ENCODE data around the gene CNDP2. TPM values are rescaled to one million over a fixed set of nuclear protein-coding genes. Genes with fewer than 3 reads are reported as not detected.

Gene CNDP2
- total RNA-seq, 1 donor from 2014 or later: 177 TPM

GRCh38 chr18:74512321-74513053, 16.3 kb downstream of the CNDP2 start:
- no peak for DNase-seq
- H3K4me1 Mint-ChIP-seq: peaks cover 3% of the 10 kb centered on the region
- no peaks in the 10 kb centered on the region for H3K27me3 Mint-ChIP-seq
- H3K4me3 Mint-ChIP-seq: no peak overlapping the region
- no peaks in the 10 kb centered on the region for H3K9me3 Mint-ChIP-seq
- peaks cover 64% of the 10 kb centered on the region for H3K36me3 Mint-ChIP-seq (ENCODE audit: low read depth)
- intact Hi-C loops (cut with micrococcal nuclease): no loop called here
- no peak overlapping the region for H3K27ac Mint-ChIP-seq

GRCh38 chr18:74513149-74513882, 17.2 kb downstream of the CNDP2 start:
- Mint-ChIP-seq H3K27ac (no peak overlapping the region), H3K27me3 (no peaks in the 10 kb centered on the region), H3K4me3 (no peak overlapping the region), H3K9me3 (no peaks in the 10 kb centered on the region), H3K36me3 (ENCODE audit: low read depth) (peaks cover 64% of the 10 kb centered on the region), H3K4me1 (no peaks in the 10 kb centered on the region)
- intact Hi-C loops (cut with micrococcal nuclease): no loop called here
- no peak for DNase-seq

- Mint-ChIP-seq H3K27ac (no peak overlapping the region), H3K4me1 (no peaks in the 10 kb centered on the region), H3K36me3 (ENCODE audit: low read depth) (peaks cover 61% of the 10 kb centered on the region), H3K27me3 (no peaks in the 10 kb centered on the region), H3K9me3 (no peaks in the 10 kb centered on the region), H3K4me3 (no peak overlapping the region)
- intact Hi-C loops (cut with micrococcal nuclease): no loop called here
- no peak for DNase-seq
Observed at GRCh38 chr18:74513883-74514205, 17.7 kb downstream of the CNDP2 start.

GRCh38 chr18:74514860-74515495, 18.8 kb downstream of the CNDP2 start:
- no peak overlapping the region for H3K27ac Mint-ChIP-seq
- H3K4me1 Mint-ChIP-seq: no peaks in the 10 kb centered on the region
- peaks cover 63% of the 10 kb centered on the region for H3K36me3 Mint-ChIP-seq (ENCODE audit: low read depth)
- no peak for DNase-seq
- no peaks in the 10 kb centered on the region for H3K27me3 Mint-ChIP-seq
- intact Hi-C loops (cut with micrococcal nuclease): no loop called here
- H3K9me3 Mint-ChIP-seq: no peaks in the 10 kb centered on the region
- no peak overlapping the region for H3K4me3 Mint-ChIP-seq

- no peaks in the 10 kb centered on the region for H3K9me3 Mint-ChIP-seq
Observed at GRCh38 chr18:74515620-74516231, 19.6 kb downstream of the CNDP2 start.

GRCh38 chr18:74516271-74517235, 20.4 kb downstream of the CNDP2 start:
- H3K36me3 Mint-ChIP-seq (ENCODE audit: low read depth): peaks cover 62% of the 10 kb centered on the region
- H3K4me3 Mint-ChIP-seq: no peak overlapping the region
- DNase-seq: no peak
- H3K4me1 Mint-ChIP-seq: no peaks in the 10 kb centered on the region
- intact Hi-C loops (cut with micrococcal nuclease): no loop called here
- no peaks in the 10 kb centered on the region for H3K27me3 Mint-ChIP-seq
- H3K9me3 Mint-ChIP-seq: no peaks in the 10 kb centered on the region
- H3K27ac Mint-ChIP-seq: no peak overlapping the region

More at GRCh38 chr18:74515620-74516231, 19.6 kb downstream of the CNDP2 start:
- no peak for DNase-seq
- H3K36me3 Mint-ChIP-seq (ENCODE audit: low read depth): peaks cover 64% of the 10 kb centered on the region
- intact Hi-C loops (cut with micrococcal nuclease): no loop called here
- H3K4me3 Mint-ChIP-seq: no peak overlapping the region
- H3K27me3 Mint-ChIP-seq: no peaks in the 10 kb centered on the region
- H3K4me1 Mint-ChIP-seq: no peaks in the 10 kb centered on the region
- H3K27ac Mint-ChIP-seq: no peak overlapping the region

- peaks cover 61% of the 10 kb centered on the region for H3K36me3 Mint-ChIP-seq (ENCODE audit: low read depth)
- no peak for DNase-seq
- no peaks in the 10 kb centered on the region for H3K27me3 Mint-ChIP-seq
- no peak overlapping the region for H3K4me3 Mint-ChIP-seq
- no peaks in the 10 kb centered on the region for H3K9me3 Mint-ChIP-seq
- no peak overlapping the region for H3K27ac Mint-ChIP-seq
- intact Hi-C loops (cut with micrococcal nuclease): no loop called here
- no peaks in the 10 kb centered on the region for H3K4me1 Mint-ChIP-seq
Observed at GRCh38 chr18:74517236-74517630, 21.1 kb downstream of the CNDP2 start.

GRCh38 chr18:74518456-74519295, 22.5 kb downstream of the CNDP2 start:
- DNase-seq: no peak
- Mint-ChIP-seq H3K27ac (no peak overlapping the region), H3K36me3 (ENCODE audit: low read depth) (peaks cover 53% of the 10 kb centered on the region), H3K9me3 (no peaks in the 10 kb centered on the region), H3K4me3 (no peak overlapping the region), H3K4me1 (no peaks in the 10 kb centered on the region), H3K27me3 (no peaks in the 10 kb centered on the region)
- intact Hi-C loops (cut with micrococcal nuclease): no loop called here

- Mint-ChIP-seq H3K27me3 (no peaks in the 10 kb centered on the region), H3K9me3 (no peaks in the 10 kb centered on the region), H3K36me3 (ENCODE audit: low read depth) (peaks cover 52% of the 10 kb centered on the region), H3K27ac (peak overlapping the region; percentile 48), H3K4me1 (peaks cover 4% of the 10 kb centered on the region), H3K4me3 (no peak overlapping the region)
- intact Hi-C loops (cut with micrococcal nuclease): no loop called here
- DNase-seq: no peak
Observed at GRCh38 chr18:74519320-74520095, 23.3 kb downstream of the CNDP2 start.

GRCh38 chr18:74520096-74520833, 24.1 kb downstream of the CNDP2 start:
- Mint-ChIP-seq H3K4me3 (no peak overlapping the region), H3K27me3 (no peaks in the 10 kb centered on the region), H3K27ac (no peak overlapping the region), H3K4me1 (peaks cover 4% of the 10 kb centered on the region), H3K36me3 (ENCODE audit: low read depth) (peaks cover 45% of the 10 kb centered on the region), H3K9me3 (no peaks in the 10 kb centered on the region)
- no peak for DNase-seq
- intact Hi-C loops (cut with micrococcal nuclease): no loop called here

GRCh38 chr18:74521068-74521725, 25.0 kb downstream of the CNDP2 start:
- no peak overlapping the region for H3K27ac Mint-ChIP-seq
- peaks cover 41% of the 10 kb centered on the region for H3K36me3 Mint-ChIP-seq (ENCODE audit: low read depth)
- no peaks in the 10 kb centered on the region for H3K9me3 Mint-ChIP-seq
- intact Hi-C loops (cut with micrococcal nuclease): no loop called here
- peaks cover 4% of the 10 kb centered on the region for H3K4me1 Mint-ChIP-seq
- H3K27me3 Mint-ChIP-seq: peaks cover under 1% of the 10 kb centered on the region
- DNase-seq: no peak
- H3K4me3 Mint-ChIP-seq: no peak overlapping the region
